Measurements from ENCODE around the gene BPIFA1. TPM values are rescaled to one million over a fixed set of nuclear protein-coding genes. Genes with fewer than 3 reads are reported as not detected.

Gene BPIFA1
- 10 to 100 TPM in 2 of 6 donors, 1 to 10 TPM in 2, under 1 TPM in 2; 0.26 to 61.8 (median 2.6) TPM for total RNA-seq

GRCh38 chr20:33235696-33236095 is at the start of gene BPIFA1:
TSS of gene BPIFA1 (plus strand) at chr20:33235996. CDS start at chr20:33237712, 1,716 bp downstream.
- Histone ChIP-seq H3K4me3 (no peak within 1 kb of the TSS), H3K9me3 (no peaks in the 10 kb centered on the region), H3K36me3 (no peaks in the 10 kb centered on the region), H3K27ac (no peak within 1 kb of the TSS), H3K4me1 (peaks cover 0 to 9% (median 0%) of the 10 kb centered on the region in 4 donors), H3K27me3 (no peaks in the 10 kb centered on the region)
- DNase-seq, result no peak
- WGBS, 2 donors, result 69 to 70% methylated on average over 4 to 5 of the region's 5 CpGs
- no peak for ATAC-seq (ENCODE audit: low FRiP score in 2 of 2)
- no peak for TF ChIP-seq POLR2A (IDR thresholded peaks at IDR 0.05)
- no peak for TF ChIP-seq EP300 (IDR thresholded peaks at IDR 0.05)
- TF ChIP-seq CTCF (IDR thresholded peaks at IDR 0.05), result no peak
- no peak for TF ChIP-seq POLR2AphosphoS5 (IDR thresholded peaks at IDR 0.05)

GRCh38 chr20:33187491-33187890 is 48.3 kb upstream of the BPIFA1 start:
- Histone ChIP-seq H3K4me1 (peaks cover 0 to 10% (median 2%) of the 10 kb centered on the region in 4 donors), H3K36me3 (no peaks in the 10 kb centered on the region), H3K27ac (no peak overlapping the region), H3K4me3 (no peak overlapping the region), H3K9me3 (no peaks in the 10 kb centered on the region), H3K27me3 (no peaks in the 10 kb centered on the region)
- no peak for DNase-seq
- no peak for ATAC-seq (ENCODE audit: low FRiP score in 2 of 2)
- 78% methylated on average over 4 of the region's 4 CpGs for WGBS, 2 donors
- no peak for TF ChIP-seq POLR2AphosphoS5 (IDR thresholded peaks at IDR 0.05)
- no peak for TF ChIP-seq EP300 (IDR thresholded peaks at IDR 0.05)
- TF ChIP-seq CTCF (IDR thresholded peaks at IDR 0.05), result no peak
- TF ChIP-seq POLR2A (IDR thresholded peaks at IDR 0.05), result no peak

GRCh38 chr20:33188421-33188820 is 47.4 kb upstream of the BPIFA1 start:
- H3K4me1 ChIP-seq, result peaks cover 0 to 10% (median 2%) of the 10 kb centered on the region in 4 donors
- no peak for TF ChIP-seq POLR2A (IDR thresholded peaks at IDR 0.05)
- TF ChIP-seq CTCF (IDR thresholded peaks at IDR 0.05), result no peak
- no peak for TF ChIP-seq POLR2AphosphoS5 (IDR thresholded peaks at IDR 0.05)
- TF ChIP-seq EP300 (IDR thresholded peaks at IDR 0.05), result no peak
- ATAC-seq (ENCODE audit: low FRiP score in 2 of 2), result no peak
- no peak overlapping the region for H3K27ac ChIP-seq
- H3K9me3 ChIP-seq, result no peaks in the 10 kb centered on the region
- WGBS, 2 donors, result 90% methylated on average over 9 of the region's 9 CpGs
- no peaks in the 10 kb centered on the region for H3K36me3 ChIP-seq
- no peak overlapping the region for H3K4me3 ChIP-seq
- no peak for DNase-seq
- H3K27me3 ChIP-seq, result no peaks in the 10 kb centered on the region

- no peak for ATAC-seq (ENCODE audit: low FRiP score in 2 of 2)
- WGBS, 2 donors, result 29 to 36% methylated on average over 3 of the region's 3 CpGs
These were observed 44.3 kb upstream of the BPIFA1 start for GRCh38 chr20:33191484-33191883.

More at GRCh38 chr20:33191484-33191883, 44.3 kb upstream of the BPIFA1 start:
- Histone ChIP-seq H3K4me1 (peaks cover 0 to 10% (median 2%) of the 10 kb centered on the region in 4 donors), H3K36me3 (no peaks in the 10 kb centered on the region), H3K4me3 (no peak overlapping the region), H3K9me3 (no peaks in the 10 kb centered on the region), H3K27me3 (no peaks in the 10 kb centered on the region), H3K27ac (no peak overlapping the region)
- DNase-seq, result no peak
- no peak for TF ChIP-seq EP300 (IDR thresholded peaks at IDR 0.05)
- TF ChIP-seq CTCF (IDR thresholded peaks at IDR 0.05), result no peak
- no peak for TF ChIP-seq POLR2AphosphoS5 (IDR thresholded peaks at IDR 0.05)
- TF ChIP-seq POLR2A (IDR thresholded peaks at IDR 0.05), result no peak
